AG04450 (cell line): ENCODE measurements around the gene C16orf86. TPM values are rescaled to one million over a fixed set of nuclear protein-coding genes. Genes with fewer than 3 reads are reported as not detected.

ENCODE experiments used
- CTCF ChIA-PET: fragments of 300-600, 350-600 bp; formaldehyde crosslinking; extraction: SDS; loops from one replicate; lab custom pipeline; 2022; ENCODE audit warnings: antibody characterized with exemption, inconsistent platforms; lab: Charles Lee
- POLR2A ChIA-PET: fragments of 350-600 bp; formaldehyde crosslinking; extraction: SDS; loops from one replicate; lab custom pipeline; 2021; ENCODE audit warnings: antibody characterized with exemption, inconsistent platforms; lab: Yijun Ruan, JAX
- DNase-seq: peaks from one replicate; pipeline ENCODE4 v3.0.0-alpha.2; 2011; ENCODE audit warnings: low read depth, low spot score
- H3K27ac ChIP-seq: one replicate; pipeline ENCODE4 v1.5.1; 2012; ENCODE audit warnings: low read depth, low read length, control low read depth
- H3K27me3 ChIP-seq: one replicate; pipeline ENCODE4 v1.6.0; 2012; ENCODE audit warnings: low read length; ENCODE audit not compliant: control insufficient read depth, insufficient read depth
- H3K4me3 ChIP-seq: 2 replicates; pipeline ENCODE4 v1.5.1; 2011; ENCODE audit warnings: mild to moderate bottlenecking, low read depth, low read length, control low read depth
- H3K9me3 ChIP-seq: 2 replicates; pipeline ENCODE4 v1.5.1; 2012; ENCODE audit warnings: low read length; ENCODE audit not compliant: control insufficient read depth, insufficient read depth
- CTCF ChIP-seq: IDR thresholded peaks from 2 replicates; pipeline ENCODE4 v1.5.1; 2011; ENCODE audit warnings: low read depth, low read length, control low read depth, inconsistent platforms
- polyA plus RNA-seq: library from polyadenylated mRNA; depleted of rRNA; stranded (reverse); fragments of >200 nt; gene quantifications from 2 replicates; pipeline ENCODE4 v1.2.3, GENCODE V29; 2011

Gene C16orf86
- polyA plus RNA-seq, 1 experiment, result 0.56 TPM

- H3K27ac ChIP-seq, result no peak overlapping the region
- POLR2A ChIA-PET, result interaction anchor here (0.6 kb wide), 1 partner anchor 40 kb away, joined by 5 read pairs; no protein-coding TSS in a partner anchor
- H3K27me3 ChIP-seq, result no peaks in the 10 kb centered on the region
- no peak overlapping the region for H3K4me3 ChIP-seq
- no peak for DNase-seq
- no peaks in the 10 kb centered on the region for H3K9me3 ChIP-seq
- CTCF ChIA-PET, result interaction anchor here (1.6 kb wide), 1 partner anchor 25 kb away, joined by 7 read pairs; no protein-coding TSS in a partner anchor
- TF ChIP-seq CTCF, result no peak
These were observed 31.0 kb downstream of the C16orf86 start for GRCh38 chr16:67697422-67698185.

- CTCF ChIA-PET, result no interaction called here
- POLR2A ChIA-PET, result no interaction called here
- H3K27ac ChIP-seq, result no peak overlapping the region
- no peaks in the 10 kb centered on the region for H3K9me3 ChIP-seq
- no peak for DNase-seq
- no peak for TF ChIP-seq CTCF
- no peaks in the 10 kb centered on the region for H3K27me3 ChIP-seq
- H3K4me3 ChIP-seq, result no peak overlapping the region
These were observed 32.7 kb downstream of the C16orf86 start for GRCh38 chr16:67699265-67699664.

GRCh38 chr16:67701420-67701819, 34.8 kb downstream of the C16orf86 start:
- Histone ChIP-seq H3K9me3 (no peaks in the 10 kb centered on the region), H3K27ac (no peak overlapping the region), H3K27me3 (no peaks in the 10 kb centered on the region), H3K4me3 (no peak overlapping the region)
- TF ChIP-seq CTCF, result no peak
- ChIA-PET POLR2A (no interaction called here), CTCF (no interaction called here)
- DNase-seq, result no peak

- Histone ChIP-seq H3K4me3 (no peak overlapping the region), H3K9me3 (no peaks in the 10 kb centered on the region), H3K27ac (no peak overlapping the region), H3K27me3 (no peaks in the 10 kb centered on the region)
- ChIA-PET CTCF (no interaction called here), POLR2A (no interaction called here)
- no peak for TF ChIP-seq CTCF
- DNase-seq, result no peak
These were observed 35.5 kb downstream of the C16orf86 start for GRCh38 chr16:67702130-67702529.

GRCh38 chr16:67703626-67704025, 37.0 kb downstream of the C16orf86 start:
- Histone ChIP-seq H3K9me3 (no peaks in the 10 kb centered on the region), H3K27ac (no peak overlapping the region), H3K27me3 (no peaks in the 10 kb centered on the region), H3K4me3 (no peak overlapping the region)
- TF ChIP-seq CTCF, result no peak
- ChIA-PET CTCF (no interaction called here), POLR2A (no interaction called here)
- no peak for DNase-seq
